Stimulated activated CD8-positive, alpha-beta memory T cell treated with anti-CD3 and anti-CD28 coated beads, Interleukin-15, amount 100 ng/mL, for 1 hour (primary cell): Measurements from ENCODE around the gene AGPAT4.

ENCODE experiments used
- DNase-seq: peaks from one replicate; pipeline ENCODE4 v3.0.0-alpha.2; 2020; ENCODE audit warnings: low read depth

Gene AGPAT4

DNA sequence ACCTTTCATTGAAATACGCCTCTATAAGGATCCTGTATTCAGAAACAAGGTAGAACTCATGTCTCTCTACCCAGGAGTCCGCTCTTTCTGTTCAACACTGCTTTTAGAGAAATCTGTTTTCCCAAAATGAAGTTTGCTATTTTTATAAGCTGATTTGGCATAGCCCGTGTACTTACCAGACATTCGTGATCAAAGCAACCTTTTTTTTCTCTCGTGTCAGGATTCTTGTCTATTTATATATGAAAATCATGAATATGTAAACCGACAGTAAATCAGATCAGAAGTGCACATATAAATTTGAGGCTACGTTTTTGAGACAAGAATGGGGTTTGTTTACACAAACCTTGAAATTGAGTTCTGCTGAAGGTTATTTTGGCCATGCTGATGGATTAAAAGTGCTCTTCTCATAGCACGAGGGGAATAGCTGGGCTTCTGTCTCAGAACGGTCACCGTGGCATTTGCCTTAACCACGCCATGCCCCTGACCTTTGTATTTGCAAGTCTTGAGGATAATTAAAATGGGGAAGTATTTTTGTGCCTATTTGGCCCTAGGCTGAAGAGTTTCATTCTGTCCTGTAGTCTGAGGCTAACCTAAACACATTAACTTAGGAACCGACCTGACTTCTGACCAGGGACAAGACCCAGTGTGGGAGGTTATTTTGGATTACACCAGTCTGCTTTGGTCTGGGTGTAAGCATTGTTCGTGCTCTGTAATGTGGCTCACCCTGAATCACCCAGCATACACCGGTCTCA, 163.7 kb downstream of the AGPAT4 start:
- DNase-seq, result no peak

DNA sequence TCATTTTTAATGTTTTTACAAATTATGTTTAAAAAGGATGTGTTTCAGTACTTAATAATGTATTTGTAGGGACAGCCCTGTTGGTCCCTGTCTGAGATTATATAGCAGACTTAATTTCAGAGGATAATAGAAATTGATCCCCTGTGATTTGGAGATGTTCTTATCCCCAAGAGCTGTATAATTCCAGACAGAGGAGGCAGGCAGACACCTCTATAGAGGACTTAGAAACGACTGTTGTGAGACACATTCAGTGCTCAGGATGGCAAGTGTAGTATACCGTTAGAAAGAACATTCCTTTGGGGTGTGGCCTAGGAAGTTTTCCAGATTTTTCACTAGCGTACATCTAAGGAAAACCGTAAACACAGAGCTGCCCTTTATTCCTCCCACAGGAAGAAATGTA, 164.5 kb downstream of the AGPAT4 start:
- no peak for DNase-seq

DNA sequence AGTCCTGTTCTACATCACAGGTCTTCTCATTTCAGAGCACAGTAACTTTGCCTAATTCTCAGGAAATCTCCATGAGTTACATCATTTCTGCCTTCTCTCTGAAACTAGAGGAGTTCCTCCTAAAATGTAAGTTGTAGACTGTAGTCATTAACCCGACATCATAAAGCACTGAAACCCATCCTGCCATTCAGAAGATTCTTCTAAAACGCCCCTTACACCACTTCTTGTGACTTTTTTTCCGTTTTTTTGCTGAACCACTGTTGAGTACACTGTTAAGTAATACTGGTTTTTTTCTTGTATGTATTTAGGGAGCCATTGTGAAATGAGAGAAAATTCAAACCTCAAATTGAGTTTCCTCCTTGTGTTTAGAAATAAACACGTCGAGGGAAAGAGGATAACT, 164.9 kb downstream of the AGPAT4 start:
- DNase-seq, result no peak

DNA sequence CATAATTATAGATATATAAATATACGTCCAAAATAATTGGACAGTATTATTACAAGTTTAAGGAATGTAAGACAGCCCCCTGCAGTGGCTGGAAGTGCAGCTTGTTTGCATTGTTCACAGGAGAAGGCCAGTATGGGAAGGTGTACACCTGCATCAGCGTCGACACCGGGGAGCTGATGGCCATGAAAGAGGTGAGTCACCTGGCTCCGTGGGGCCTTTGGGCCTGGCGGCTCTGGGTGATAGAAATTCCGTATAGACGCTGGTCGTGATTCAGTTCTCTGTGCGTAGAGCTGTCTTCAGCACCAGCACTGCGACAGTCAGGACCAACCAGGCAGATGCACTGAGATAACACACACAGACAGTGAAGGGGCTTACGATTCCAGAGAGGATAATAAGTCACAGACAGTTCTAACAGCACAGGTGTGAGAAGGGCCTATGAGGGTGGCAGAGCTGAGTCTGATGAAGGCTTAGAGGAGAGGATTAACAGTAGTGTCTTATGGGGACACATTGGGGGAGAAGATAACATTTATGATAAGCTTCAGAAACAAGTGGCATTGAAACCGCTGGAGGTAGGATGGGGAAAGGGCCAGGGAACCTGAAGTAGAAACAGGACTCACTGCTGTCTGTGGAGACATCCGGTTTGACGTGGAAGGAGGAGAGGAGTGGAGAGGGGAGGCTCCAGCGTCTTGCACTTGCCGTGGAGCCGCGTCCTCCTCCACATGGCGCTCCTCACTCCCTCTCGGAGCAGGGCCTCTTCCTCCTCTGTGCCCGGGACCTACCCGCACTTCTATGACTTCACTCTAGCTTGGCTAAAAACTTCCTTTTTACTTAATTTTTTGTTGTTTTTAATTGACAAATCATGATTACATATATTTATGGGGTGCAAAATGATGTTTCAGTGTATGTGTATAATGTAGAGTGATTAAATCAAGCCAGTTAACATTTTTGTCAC, 165.8 kb downstream of the AGPAT4 start:
- no peak for DNase-seq

DNA sequence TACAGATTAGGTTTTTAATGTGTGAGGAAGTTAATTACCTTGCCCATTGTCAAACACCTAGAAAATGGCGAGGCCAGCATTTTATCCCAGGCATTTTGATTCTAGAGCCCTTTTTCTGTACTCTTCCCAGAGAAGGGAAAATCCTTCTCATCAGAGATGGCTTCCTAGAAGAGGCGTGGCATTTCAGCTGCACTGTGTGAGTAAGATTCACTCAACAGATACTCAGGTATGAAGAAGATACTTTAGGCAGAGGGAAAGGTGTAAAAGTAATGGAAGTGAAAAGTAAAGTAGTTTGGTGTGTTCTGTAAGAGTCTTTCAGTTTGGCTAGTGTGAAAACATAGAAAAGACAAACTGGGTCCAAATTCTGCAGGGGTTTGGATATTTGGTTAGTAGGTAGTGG, 168.5 kb downstream of the AGPAT4 start:
- DNase-seq, result no peak

DNA sequence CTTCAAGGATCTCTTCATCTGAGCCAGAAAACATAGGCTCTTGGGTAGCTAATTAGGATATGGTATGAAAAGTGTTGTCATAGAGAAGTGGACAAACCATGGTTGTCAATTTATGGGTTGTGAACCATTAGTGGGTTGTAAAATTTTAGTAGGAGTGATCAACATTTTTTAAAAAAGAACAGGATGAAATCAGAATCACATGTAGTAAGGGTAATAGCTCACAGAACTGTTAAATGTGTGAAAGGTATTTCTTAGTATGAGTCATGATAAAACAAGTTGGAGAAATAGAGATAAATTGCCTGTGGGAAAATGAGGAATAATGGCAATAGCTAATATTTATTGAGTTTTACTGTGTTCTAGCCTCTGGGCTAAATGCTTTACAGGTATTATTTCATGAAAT, 168.9 kb downstream of the AGPAT4 start:
- no peak for DNase-seq

DNA sequence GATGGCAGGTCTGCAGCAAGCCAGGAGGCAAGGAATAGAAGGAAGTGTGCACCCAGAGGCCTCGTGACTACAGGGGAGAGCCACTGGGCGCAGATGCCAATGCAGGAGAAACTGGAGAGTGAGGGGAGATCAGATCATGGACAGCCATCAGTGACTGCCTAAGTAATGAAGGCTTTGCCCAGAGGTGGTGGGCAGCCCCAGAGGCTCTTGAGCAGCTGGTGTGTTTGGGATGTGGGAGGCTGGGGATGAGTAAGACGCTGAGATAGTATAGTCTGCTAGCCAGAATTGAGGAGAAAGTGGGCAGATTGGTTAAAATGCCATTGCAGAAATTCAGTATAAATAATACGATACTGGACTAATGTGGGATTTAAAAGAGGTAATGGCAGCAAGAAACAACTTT, 170.4 kb downstream of the AGPAT4 start:
- DNase-seq, result no peak

DNA sequence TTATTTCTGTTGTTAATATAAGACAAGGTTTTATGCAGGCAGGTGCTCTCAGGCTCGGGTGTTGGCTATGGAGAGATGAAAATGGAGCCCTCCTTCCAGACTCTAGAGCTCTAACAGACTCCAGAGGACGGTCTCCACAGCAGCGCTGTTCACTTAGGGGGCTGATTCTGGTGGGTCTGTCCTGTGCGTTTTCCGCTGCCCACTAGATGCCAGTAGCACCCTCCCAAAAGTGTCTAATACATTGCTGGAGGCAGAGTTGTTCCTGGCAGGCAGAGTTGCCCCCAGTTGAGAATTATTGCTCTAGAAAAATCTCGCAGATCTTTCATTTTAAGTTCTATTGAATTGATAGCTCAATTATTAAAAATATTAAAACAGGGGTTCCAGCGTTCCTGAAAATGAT, 172.3 kb downstream of the AGPAT4 start:
- no peak for DNase-seq

DNA sequence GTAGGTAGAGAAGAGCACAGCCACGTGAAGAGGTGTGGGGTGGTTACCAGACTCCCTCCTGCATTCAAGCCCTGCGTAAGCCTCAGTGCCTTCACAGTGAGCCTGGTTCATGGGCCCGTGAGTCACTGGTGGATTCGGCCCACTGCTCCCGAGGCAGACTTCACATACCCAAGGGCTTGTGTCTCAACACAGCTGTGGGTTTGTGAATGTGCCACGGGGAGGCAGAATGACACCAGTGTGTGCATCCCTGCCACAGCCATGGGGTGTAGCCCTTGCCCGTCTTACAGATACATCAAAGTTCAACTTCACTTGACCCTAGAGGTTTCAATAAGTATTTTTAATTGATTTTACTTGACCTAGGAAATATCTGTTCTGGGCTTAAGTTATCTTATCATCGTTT, 173.8 kb downstream of the AGPAT4 start:
- DNase-seq, result no peak

DNA sequence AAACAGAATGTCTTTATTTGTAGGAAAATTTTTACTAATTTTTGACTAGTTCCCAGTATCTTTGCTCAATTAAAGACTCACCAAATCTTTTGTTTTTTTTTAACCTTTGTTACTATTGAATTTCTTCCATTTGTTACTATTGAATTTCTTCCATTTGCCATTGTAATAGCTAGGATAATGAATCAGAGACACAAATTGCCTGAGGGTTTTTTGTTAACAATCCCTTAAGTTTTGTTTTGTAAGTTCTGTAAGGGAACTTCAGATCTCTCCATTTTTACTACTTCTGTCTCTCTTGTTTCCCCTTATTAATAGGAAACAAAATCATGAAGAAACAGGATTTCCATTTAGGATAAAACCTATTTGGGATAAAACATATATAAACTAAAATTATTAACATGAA, 177.9 kb downstream of the AGPAT4 start:
- DNase-seq, result no peak

DNA sequence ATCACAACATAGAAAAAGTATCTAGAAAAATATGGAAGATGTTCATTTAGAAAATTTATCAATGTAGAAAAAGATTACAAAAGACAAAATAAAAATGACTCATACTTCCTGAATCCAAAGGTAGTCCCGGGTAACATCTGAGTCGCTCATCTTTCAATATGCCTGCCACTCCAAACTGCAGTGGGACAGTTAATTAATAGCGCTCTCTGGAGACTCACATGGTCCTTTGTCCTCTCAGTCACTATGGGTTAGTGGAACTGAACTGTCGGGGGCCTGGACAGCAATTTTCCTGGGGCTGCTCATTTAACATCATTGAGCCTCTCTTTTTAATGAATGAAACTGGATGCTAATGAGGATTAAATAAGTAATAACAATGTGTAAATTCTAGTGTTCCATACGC, 178.9 kb downstream of the AGPAT4 start:
- DNase-seq, result no peak

DNA sequence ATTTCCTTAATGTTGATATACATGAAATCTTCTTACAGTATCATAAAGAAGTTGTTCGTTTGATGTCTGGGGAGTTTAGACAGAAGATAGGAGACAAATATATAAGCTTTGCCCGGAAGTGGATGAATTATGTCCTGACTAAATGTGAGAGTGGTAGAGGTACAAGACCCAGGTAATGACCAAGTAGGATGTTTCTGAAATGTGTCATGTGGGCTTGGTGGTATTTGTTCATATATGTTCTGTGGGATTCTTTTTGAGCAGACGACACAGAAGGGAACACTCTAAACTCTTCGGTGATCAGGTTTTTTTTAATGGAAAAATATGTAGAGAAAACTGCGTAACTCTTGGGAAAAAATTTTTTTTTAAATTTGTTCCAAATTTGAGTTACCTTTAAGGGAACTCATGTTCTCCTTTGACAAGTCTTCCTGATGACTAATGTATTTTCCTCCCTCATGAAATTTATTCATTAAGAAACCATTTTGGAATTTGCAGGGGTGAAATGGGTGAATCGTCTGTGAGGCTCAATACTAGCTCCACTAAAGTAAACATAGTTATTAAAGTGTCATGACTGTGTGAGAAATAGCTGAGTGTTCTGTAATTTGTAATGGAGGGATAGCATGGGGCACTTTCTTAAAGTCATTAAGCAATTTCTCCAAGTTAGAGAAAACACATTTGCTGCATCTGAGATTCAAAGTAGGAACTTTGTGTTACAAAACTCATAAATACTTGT, 181.7 kb downstream of the AGPAT4 start:
- no peak for DNase-seq

DNA sequence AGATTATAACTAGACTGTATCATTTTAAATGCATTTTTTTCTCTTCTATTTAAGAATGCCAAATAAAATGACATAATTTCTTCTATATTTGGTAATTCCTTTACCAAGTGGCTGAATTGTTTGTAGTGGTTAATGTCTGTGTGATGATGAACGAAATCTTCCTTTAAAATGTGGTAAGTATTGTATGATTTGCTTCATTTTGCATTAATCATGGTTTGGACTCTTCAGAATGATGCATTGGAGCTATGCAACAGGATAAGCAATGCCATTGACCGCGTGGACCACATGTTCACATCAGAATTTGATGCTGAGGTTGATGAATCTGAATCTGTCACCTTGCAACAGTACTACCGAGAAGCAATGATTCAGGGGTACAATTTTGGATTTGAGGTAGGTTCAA, 182.7 kb downstream of the AGPAT4 start:
- no peak for DNase-seq

DNA sequence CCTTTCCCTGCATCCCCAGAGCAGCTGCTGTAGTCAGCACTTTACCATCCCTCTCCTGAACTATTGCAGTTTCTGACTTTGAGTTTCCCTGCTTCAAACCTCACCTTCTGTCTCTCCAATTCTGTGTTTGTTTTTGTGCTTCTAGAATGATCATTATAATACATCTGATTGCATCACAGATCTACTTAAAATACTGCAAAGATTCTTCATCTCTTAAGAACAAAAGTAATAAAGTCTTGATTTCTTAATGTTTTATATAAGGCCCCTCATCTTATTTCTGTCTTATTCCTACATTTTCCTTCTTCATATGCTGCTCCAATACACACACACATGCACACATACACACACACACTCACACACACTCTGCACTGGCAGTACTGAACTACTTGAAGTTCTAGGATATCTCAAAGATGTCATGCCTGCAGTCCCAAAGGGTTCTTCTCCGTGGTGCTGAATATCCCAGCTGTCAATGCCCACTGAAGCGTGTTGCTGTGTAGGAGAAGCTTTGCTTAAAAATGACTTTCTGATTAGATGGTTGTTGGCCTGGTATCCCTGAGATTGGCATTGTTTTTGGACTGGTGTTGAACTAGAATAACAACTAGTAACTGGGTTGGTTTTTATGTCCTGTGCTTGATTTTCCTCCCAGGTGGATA, 185.1 kb downstream of the AGPAT4 start:
- DNase-seq, result no peak

DNA sequence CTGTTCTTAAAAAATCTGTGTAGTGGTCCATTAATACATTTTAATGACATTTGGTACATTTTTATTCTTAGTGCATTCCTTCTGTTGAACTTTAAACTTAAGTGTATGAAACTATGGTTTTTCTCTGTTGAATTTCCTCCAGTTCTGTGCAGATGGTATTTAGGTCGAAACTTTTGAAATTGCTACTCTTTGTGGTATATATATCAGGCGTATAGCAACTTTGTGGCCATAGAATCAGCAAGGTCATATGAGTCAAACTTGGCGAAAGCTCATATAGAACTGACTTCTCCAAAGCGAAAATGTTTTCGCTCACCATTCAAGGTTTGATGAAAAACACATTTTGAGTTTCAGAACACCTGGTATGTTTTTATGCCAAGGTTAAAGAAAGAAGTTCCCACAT, 188.6 kb downstream of the AGPAT4 start:
- no peak for DNase-seq

DNA sequence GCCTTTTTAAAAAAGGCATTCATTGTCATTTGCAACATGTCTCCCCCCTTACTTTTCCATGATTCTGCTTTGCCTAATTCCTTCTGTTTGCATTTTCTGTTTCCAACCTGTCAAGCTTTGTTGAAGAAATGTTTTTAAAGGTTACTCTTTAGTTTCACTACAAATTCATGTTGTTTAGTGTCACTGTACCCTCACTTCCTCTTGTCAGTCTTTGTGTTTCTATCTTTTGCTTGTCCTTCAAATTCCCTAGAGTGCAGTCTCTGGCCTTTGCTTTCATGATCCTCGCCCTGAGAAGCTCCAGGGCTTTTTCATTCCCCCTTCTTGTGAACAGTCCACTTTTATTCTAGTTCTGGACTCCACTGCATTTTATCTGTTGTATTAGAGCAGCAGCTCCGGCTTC, 191.6 kb downstream of the AGPAT4 start:
- no peak for DNase-seq

DNA sequence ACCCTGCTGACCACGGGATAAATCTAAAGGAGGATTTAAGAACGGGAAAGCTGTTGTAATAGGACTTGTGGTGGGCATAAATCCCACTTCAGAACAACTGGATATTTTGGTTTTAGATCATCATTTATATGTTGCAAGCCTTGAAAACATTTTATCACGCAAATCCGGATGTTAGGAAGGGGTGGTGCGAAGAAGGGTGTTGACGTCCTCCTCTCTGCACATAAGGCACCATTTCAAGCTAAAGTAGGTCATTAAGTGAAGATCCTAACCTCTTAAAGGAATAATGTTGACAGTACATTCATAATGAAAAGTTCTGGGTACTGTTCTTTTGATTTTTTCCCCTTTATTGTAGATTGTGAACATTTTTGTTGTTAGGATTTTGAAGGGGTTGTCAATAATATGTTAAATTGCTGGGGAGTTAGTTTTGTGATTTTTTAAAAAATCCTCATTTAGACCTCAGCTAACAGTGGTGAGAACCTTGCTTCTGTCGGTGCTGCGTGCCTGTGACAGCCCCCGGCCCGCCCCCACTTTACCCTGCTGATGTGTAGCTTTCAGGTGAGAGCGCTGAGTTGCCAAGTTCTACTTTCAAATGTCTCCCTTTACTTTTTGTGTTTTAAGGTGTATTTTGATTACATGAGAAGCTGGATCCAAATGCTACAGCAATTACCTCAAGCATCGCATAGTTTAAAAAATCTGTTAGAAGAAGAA, 193.4 kb downstream of the AGPAT4 start:
- DNase-seq, result no peak
